Ectodermal cell (in vitro differentiated cells): ENCODE data around the gene ZBTB5. TPM values are rescaled to one million over a fixed set of nuclear protein-coding genes. Genes with fewer than 3 reads are reported as not detected.
"Not testable (repeated sequence)": the region's sequence is repeated elsewhere in the genome, so short reads cannot be mapped to it uniquely, and the experiment has no call there.

Experiments used
- H3K27ac ChIP-seq: 2 replicates; pipeline ENCODE4 v1.7.0; 2013; ENCODE audit warnings: mild to moderate bottlenecking, low read depth, low read length; ENCODE audit not compliant: insufficient read depth, poor library complexity, severe bottlenecking
- H3K27me3 ChIP-seq: 2 replicates; pipeline ENCODE4 v1.7.0; 2013; ENCODE audit warnings: mild to moderate bottlenecking, low read length; ENCODE audit not compliant: insufficient read depth, control insufficient read depth, poor library complexity, severe bottlenecking
- H3K36me3 ChIP-seq: one replicate; pipeline ENCODE4 v1.7.0; 2013; ENCODE audit warnings: low read length; ENCODE audit not compliant: control insufficient read depth, insufficient read depth
- H3K4me1 ChIP-seq: one replicate; pipeline ENCODE4 v1.7.0; 2013; ENCODE audit warnings: low read length; ENCODE audit not compliant: control insufficient read depth, insufficient read depth
- H3K4me3 ChIP-seq: 2 replicates; pipeline ENCODE4 v1.7.0; 2013; ENCODE audit warnings: low read depth, low read length, control low read depth; ENCODE audit not compliant: insufficient read depth
- H3K9me3 ChIP-seq: 2 replicates; pipeline ENCODE4 v1.7.0; 2013; ENCODE audit warnings: mild to moderate bottlenecking, low read length, moderate library complexity; ENCODE audit not compliant: control insufficient read depth
- WGBS, 2 experiments: methylation state at CpG; one replicate each; pipeline ENCODE4 v1.1.7; 2013; ENCODE audit warnings: missing lambda C conversion rate in 2 of 2; 5-methylcytosine and 5-hydroxymethylcytosine counted together
- polyA plus RNA-seq, 4 experiments: library from polyadenylated mRNA; stranded (reverse); fragments of 50-300 nt; gene quantifications; one replicate each; pipeline ENCODE4 v1.2.3, GENCODE V29; 2013

Gene ZBTB5
- polyA plus RNA-seq (2013, experiment 1 of 4), result 23.5 TPM
- polyA plus RNA-seq (2013, experiment 2 of 4), result 21.2 TPM
- 17.1 TPM for polyA plus RNA-seq (2013, experiment 3 of 4)
- 21.1 TPM for polyA plus RNA-seq (2013, experiment 4 of 4)

DNA sequence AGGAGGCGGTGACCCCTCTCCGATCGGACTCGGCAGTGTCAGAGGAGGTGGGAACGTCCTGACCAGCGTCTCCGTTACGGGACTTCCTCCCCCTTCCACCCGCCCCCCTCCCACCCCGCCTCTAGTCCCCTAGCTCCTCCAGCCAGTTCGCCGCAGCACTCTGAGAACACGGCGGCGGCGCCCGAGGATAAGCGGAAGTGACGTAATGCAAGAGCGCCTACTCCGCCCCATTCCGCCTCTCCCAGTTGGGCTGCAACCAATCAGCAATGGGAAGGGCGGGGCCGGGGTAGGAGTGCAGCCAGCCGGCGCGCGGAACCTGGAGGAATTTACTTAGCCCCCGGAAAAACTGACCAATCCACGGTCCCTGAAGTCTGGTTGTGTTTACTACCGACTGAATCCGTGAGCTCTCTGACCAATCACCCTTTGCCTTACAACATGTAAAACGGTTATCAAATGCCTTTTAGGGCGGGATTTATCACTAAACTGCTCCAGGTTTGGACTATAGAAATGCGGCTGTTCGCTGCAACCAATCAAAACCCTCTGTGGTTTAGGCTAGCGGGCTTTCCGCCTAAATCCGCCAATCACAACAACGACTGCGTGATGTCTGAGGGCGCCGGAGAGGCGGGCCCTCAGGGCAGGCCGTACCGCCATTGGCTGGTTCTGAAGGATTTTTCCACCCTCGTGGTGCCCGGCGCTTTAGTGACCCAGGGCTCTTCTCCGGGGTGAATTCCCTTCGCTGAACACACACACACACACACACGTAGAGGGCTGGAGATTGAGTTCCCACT lies at the start of gene ZBTB5:
Gene ZBTB5, minus strand, starts transcription at position 202 of the 788 bp plus-strand sequence. CDS start 22,899 bp downstream, outside the sequence.
- peak within 1 kb of the TSS; percentile 98 for H3K27ac ChIP-seq
- H3K27me3 ChIP-seq, result no peaks in the 10 kb centered on the region
- 0% methylated on average over 50 to 51 of the region's 52 CpGs for WGBS, 2 experiments
- H3K4me1 ChIP-seq, result peaks cover 7% of the 10 kb centered on the region
- H3K9me3 ChIP-seq, result no peaks in the 10 kb centered on the region
- peak within 1 kb of the TSS; percentile 67 for H3K4me3 ChIP-seq
- no peaks in the 10 kb centered on the region for H3K36me3 ChIP-seq

GRCh38 chr9:37514999-37515398 lies 49.7 kb upstream of the ZBTB5 start:
- no peaks in the 10 kb centered on the region for H3K27me3 ChIP-seq
- WGBS, 2 experiments, result 95 to 97% methylated on average over 7 of the region's 7 CpGs
- peaks cover 31% of the 10 kb centered on the region for H3K36me3 ChIP-seq
- H3K4me1 ChIP-seq, result no peaks in the 10 kb centered on the region
- H3K4me3 ChIP-seq, result no peak overlapping the region
- H3K27ac ChIP-seq, result no peak overlapping the region
- H3K9me3 ChIP-seq, result no peaks in the 10 kb centered on the region

DNA sequence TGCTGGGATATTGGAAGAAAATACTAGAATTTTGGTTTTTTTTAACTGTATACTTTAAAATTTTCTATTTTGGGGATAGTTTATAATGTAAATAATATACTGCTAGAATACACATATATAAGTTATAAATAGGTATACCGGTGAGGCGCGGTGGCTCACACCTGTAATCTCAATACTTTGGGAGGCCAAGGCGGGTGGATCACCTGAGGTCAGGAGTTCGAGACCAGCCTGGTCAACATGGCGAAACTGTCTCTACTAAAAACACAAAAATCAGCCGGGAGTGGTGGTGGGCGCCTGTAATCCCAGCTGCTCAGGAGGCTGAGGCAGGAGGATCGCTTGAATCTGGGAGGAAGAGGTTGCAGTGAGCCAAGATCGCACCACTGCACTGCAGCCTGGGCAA lies 49.2 kb upstream of the ZBTB5 start:
- not testable (repeated sequence) for H3K4me1 ChIP-seq, H3K27me3 ChIP-seq, H3K27ac ChIP-seq, H3K9me3 ChIP-seq, H3K4me3 ChIP-seq
- peaks cover 28% of the 10 kb centered on the region for H3K36me3 ChIP-seq
- 93 to 97% methylated on average over 9 to 10 of the region's 10 CpGs for WGBS, 2 experiments

- H3K27ac ChIP-seq, result no peak overlapping the region
- no peaks in the 10 kb centered on the region for H3K27me3 ChIP-seq
- H3K36me3 ChIP-seq, result peaks cover 12% of the 10 kb centered on the region
- H3K4me1 ChIP-seq, result no peaks in the 10 kb centered on the region
- H3K4me3 ChIP-seq, result no peak overlapping the region
- H3K9me3 ChIP-seq, result no peaks in the 10 kb centered on the region
- WGBS, 2 experiments, result 88 to 89% methylated on average over 12 of the region's 12 CpGs
Measured at GRCh38 chr9:37512437-37512836, 47.2 kb upstream of the ZBTB5 start.

- Histone ChIP-seq H3K4me1 (no peaks in the 10 kb centered on the region), H3K27ac (no peak overlapping the region), H3K9me3 (no peaks in the 10 kb centered on the region), H3K36me3 (peaks cover 11% of the 10 kb centered on the region), H3K4me3 (no peak overlapping the region), H3K27me3 (no peaks in the 10 kb centered on the region)
- WGBS, 2 experiments, result 84 to 86% methylated on average over 15 of the region's 15 CpGs
Measured at GRCh38 chr9:37511016-37512010, 46.1 kb upstream of the ZBTB5 start.

GRCh38 chr9:37510053-37510452 lies 44.8 kb upstream of the ZBTB5 start:
- H3K27me3 ChIP-seq, H3K4me1 ChIP-seq, H3K4me3 ChIP-seq, H3K27ac ChIP-seq, H3K36me3 ChIP-seq, H3K9me3 ChIP-seq: not testable (repeated sequence)
- WGBS, 2 experiments, result 89 to 92% methylated on average over 5 of the region's 5 CpGs

DNA sequence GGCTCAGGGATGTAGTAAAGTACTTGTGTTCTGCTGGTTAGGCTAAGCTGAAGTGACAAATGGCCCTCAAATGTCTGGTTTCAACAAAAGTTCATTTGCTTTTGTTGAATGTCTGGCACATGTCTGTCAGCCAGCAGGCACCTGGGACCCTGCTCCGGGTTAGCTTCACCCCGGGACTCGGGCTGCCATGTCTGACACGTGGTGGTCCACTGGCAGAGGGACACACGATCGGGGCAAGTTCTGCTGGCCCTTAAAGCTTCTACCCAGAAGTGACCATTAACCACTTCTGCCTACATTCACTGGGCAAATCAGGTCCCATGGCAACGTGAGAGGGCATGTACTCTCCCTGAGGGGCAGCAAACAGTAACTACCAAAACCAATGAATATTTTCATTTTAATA lies 44.3 kb upstream of the ZBTB5 start:
- H3K36me3 ChIP-seq, result peaks cover 5% of the 10 kb centered on the region
- H3K4me1 ChIP-seq, result no peaks in the 10 kb centered on the region
- WGBS, 2 experiments, result 91 to 96% methylated on average over 7 of the region's 7 CpGs

GRCh38 chr9:37508834-37509206 lies 43.6 kb upstream of the ZBTB5 start:
- H3K4me3 ChIP-seq, result no peak overlapping the region
- H3K27me3 ChIP-seq, result no peaks in the 10 kb centered on the region
- peaks cover 5% of the 10 kb centered on the region for H3K36me3 ChIP-seq
- H3K4me1 ChIP-seq, result no peaks in the 10 kb centered on the region
- no peaks in the 10 kb centered on the region for H3K9me3 ChIP-seq
- no peak overlapping the region for H3K27ac ChIP-seq
- 96% methylated on average over 3 of the region's 3 CpGs for WGBS, 2 experiments

More for the DNA sequence above, 44.3 kb upstream of the ZBTB5 start:
- Histone ChIP-seq H3K27ac (no peak overlapping the region), H3K4me3 (no peak overlapping the region), H3K27me3 (no peaks in the 10 kb centered on the region), H3K9me3 (no peaks in the 10 kb centered on the region)

GRCh38 chr9:37508135-37508833 lies 43.0 kb upstream of the ZBTB5 start:
- Histone ChIP-seq H3K9me3 (no peaks in the 10 kb centered on the region), H3K27ac (no peak overlapping the region), H3K27me3 (no peaks in the 10 kb centered on the region), H3K4me3 (no peak overlapping the region), H3K4me1 (no peaks in the 10 kb centered on the region), H3K36me3 (peaks cover 9% of the 10 kb centered on the region)
- WGBS, 2 experiments, result 94 to 95% methylated on average over 5 of the region's 5 CpGs
